Activated CD8-positive, alpha-beta memory T cell treated with anti-CD3 and anti-CD28 coated beads, Interleukin-2, amount 50 U/mL, for 24 hours (primary cell): Measurements from ENCODE around the gene DNAJC13.
"Not testable (repeated sequence)": the region's sequence is repeated elsewhere in the genome, so short reads cannot be mapped to it uniquely, and the experiment has no call there.

Experiments used
- DNase-seq: peaks from one replicate; pipeline ENCODE4 v3.0.0-alpha.2; 2020; ENCODE audit errors: extremely low read depth

The DNAJC13 gene

GRCh38 chr3:132543011-132543739 is 125.9 kb downstream of the DNAJC13 start:
- DNase-seq = no peak

GRCh38 chr3:132544130-132544529 is 126.8 kb downstream of the DNAJC13 start:
- no peak for DNase-seq

GRCh38 chr3:132545471-132545870 is 128.2 kb downstream of the DNAJC13 start:
- DNase-seq = no peak

GRCh38 chr3:132549169-132549568 is 131.9 kb downstream of the DNAJC13 start:
- DNase-seq = no peak

- DNase-seq = no peak
These were observed 132.7 kb downstream of the DNAJC13 start for GRCh38 chr3:132549890-132550578.

GRCh38 chr3:132550579-132551305 is 133.4 kb downstream of the DNAJC13 start:
- no peak for DNase-seq

- DNase-seq = no peak
These were observed 136.5 kb downstream of the DNAJC13 start for GRCh38 chr3:132553826-132554225.

- no peak for DNase-seq
These were observed 137.1 kb downstream of the DNAJC13 start for GRCh38 chr3:132554437-132554836.

GRCh38 chr3:132555306-132556035 is 138.2 kb downstream of the DNAJC13 start:
- DNase-seq = no peak

GRCh38 chr3:132556036-132556386 is 138.7 kb downstream of the DNAJC13 start:
- DNase-seq = not testable (repeated sequence)

- DNase-seq = no peak
These were observed 139.3 kb downstream of the DNAJC13 start for GRCh38 chr3:132556508-132557159.

GRCh38 chr3:132561003-132561402 is 143.7 kb downstream of the DNAJC13 start:
- no peak for DNase-seq

GRCh38 chr3:132563420-132564069 is 146.2 kb downstream of the DNAJC13 start:
- DNase-seq = no peak

- DNase-seq = no peak
These were observed 146.8 kb downstream of the DNAJC13 start for GRCh38 chr3:132564070-132564465.

GRCh38 chr3:132568422-132568821 is 151.1 kb downstream of the DNAJC13 start:
- DNase-seq = no peak

GRCh38 chr3:132569153-132569552 is 151.9 kb downstream of the DNAJC13 start:
- no peak for DNase-seq

GRCh38 chr3:132569580-132569979 is 152.3 kb downstream of the DNAJC13 start:
- DNase-seq = no peak

- no peak for DNase-seq
These were observed 152.7 kb downstream of the DNAJC13 start for GRCh38 chr3:132570016-132570415.

- DNase-seq = no peak
These were observed 156.5 kb downstream of the DNAJC13 start for GRCh38 chr3:132573797-132574211.

- no peak for DNase-seq
These were observed 170.1 kb downstream of the DNAJC13 start for GRCh38 chr3:132587401-132587800.
